22Rv1 (cell line): ENCODE results near the gene RAB30.

Experiments
- CTCF ChIP-seq: fragments of 450-650 bp; IDR thresholded peaks from 2 replicates; pipeline ENCODE4 v1.5.1; 2017; ENCODE audit warnings: mild to moderate bottlenecking
- ZFX ChIP-seq: fragments of 450-650 bp; IDR thresholded peaks from 2 replicates; pipeline ENCODE4 v1.6.1; 2017; ENCODE audit warnings: antibody characterized with exemption, borderline replicate concordance

- TF ChIP-seq CTCF (no peak), ZFX (no peak)
Measured at GRCh38 chr11:83112886-83113285, 41.2 kb upstream of the RAB30 start.
